HG03571 (cell line): Measurements from ENCODE around the gene HOXB6.

ENCODE experiments used
- ATAC-seq: cut with Tn5 transposase; IDR thresholded peaks from one replicate; pipeline ENCODE4 v1.9.1; 2021; ENCODE audit not compliant: unreplicated experiment

HOXB6 gene

GRCh38 chr17:48622857-48623256 lies 18.1 kb upstream of the HOXB6 start:
- no peak for ATAC-seq

GRCh38 chr17:48621410-48622392 lies 16.9 kb upstream of the HOXB6 start:
- no peak for ATAC-seq

- no peak for ATAC-seq
These were observed 15.8 kb upstream of the HOXB6 start for GRCh38 chr17:48620461-48621139.

- no peak for ATAC-seq
These were observed 15.2 kb upstream of the HOXB6 start for GRCh38 chr17:48619826-48620449.

GRCh38 chr17:48618256-48618896 lies 13.6 kb upstream of the HOXB6 start:
- no peak for ATAC-seq

- ATAC-seq: no peak
These were observed 12.9 kb upstream of the HOXB6 start for GRCh38 chr17:48617471-48618255.

GRCh38 chr17:48616717-48617470 lies 12.1 kb upstream of the HOXB6 start:
- ATAC-seq: no peak

- ATAC-seq: no peak
These were observed 11.4 kb upstream of the HOXB6 start for GRCh38 chr17:48615963-48616716.

- no peak for ATAC-seq
These were observed 10.5 kb upstream of the HOXB6 start, which contains the start of gene HOXB8 for GRCh38 chr17:48615047-48615962. Gene HOXB8, minus strand, starts transcription at chr17:48615292. Its CDS starts 588 bp downstream, at chr17:48614704.

GRCh38 chr17:48613862-48614694 lies 9.3 kb upstream of the HOXB6 start:
- ATAC-seq: no peak

GRCh38 chr17:48612854-48613691 lies 8.3 kb upstream of the HOXB6 start:
- ATAC-seq: no peak

- no peak for ATAC-seq
These were observed 7.7 kb upstream of the HOXB6 start for GRCh38 chr17:48612456-48612853.

GRCh38 chr17:48611681-48612455 lies 7.1 kb upstream of the HOXB6 start:
- no peak for ATAC-seq

GRCh38 chr17:48611213-48611612 lies 6.4 kb upstream of the HOXB6 start:
- no peak for ATAC-seq
